NCI-H1092 treated with DMSO at 0.1 percent for 48 hours (cell line): ENCODE data around the gene ANTXR1.
A peak's percentile ranks its signal among the peaks of the same experiment; 100 is the strongest.

Experiments
- DNase-seq: peaks from one replicate; lab custom pipeline; 2025; lab: John Stamatoyannopoulos, UW

Gene ANTXR1

GRCh38 chr2:69007169-69007568, 5.8 kb upstream of the ANTXR1 start:
- no peak for DNase-seq

- no peak for DNase-seq
Measured at GRCh38 chr2:69007603-69008002, 5.4 kb upstream of the ANTXR1 start.

GRCh38 chr2:69010437-69011194, 2.4 kb upstream of the ANTXR1 start:
- DNase-seq, result no peak

GRCh38 chr2:69011611-69012157, 1.3 kb upstream of the ANTXR1 start:
- DNase-seq, result no peak

GRCh38 chr2:69012310-69013141, 453 bp upstream of the ANTXR1 start:
- peak; percentile 71 for DNase-seq

- DNase-seq, result no peak
Measured at GRCh38 chr2:69013840-69014821, 1.2 kb downstream of the ANTXR1 start.

- DNase-seq, result no peak
Measured at GRCh38 chr2:69017080-69017479, 4.1 kb downstream of the ANTXR1 start.

GRCh38 chr2:69017835-69018234, 4.9 kb downstream of the ANTXR1 start:
- DNase-seq, result no peak

GRCh38 chr2:69018678-69019095, 5.7 kb downstream of the ANTXR1 start:
- DNase-seq, result no peak

- no peak for DNase-seq
Measured at GRCh38 chr2:69020496-69021426, 7.8 kb downstream of the ANTXR1 start.

GRCh38 chr2:69021727-69022126, 8.7 kb downstream of the ANTXR1 start:
- DNase-seq, result no peak

GRCh38 chr2:69022548-69022947, 9.6 kb downstream of the ANTXR1 start:
- no peak for DNase-seq

GRCh38 chr2:69023236-69023635, 10.3 kb downstream of the ANTXR1 start:
- no peak for DNase-seq

GRCh38 chr2:69026026-69026425, 13.0 kb downstream of the ANTXR1 start:
- peak; percentile 15 for DNase-seq

GRCh38 chr2:69026691-69027459, 13.9 kb downstream of the ANTXR1 start:
- no peak for DNase-seq

GRCh38 chr2:69030800-69031428, 17.9 kb downstream of the ANTXR1 start:
- no peak for DNase-seq

GRCh38 chr2:69031466-69031865, 18.5 kb downstream of the ANTXR1 start:
- no peak for DNase-seq

- no peak for DNase-seq
Measured at GRCh38 chr2:69032336-69032735, 19.4 kb downstream of the ANTXR1 start.

GRCh38 chr2:69033461-69034095, 20.6 kb downstream of the ANTXR1 start:
- no peak for DNase-seq
